HEK293 (cell line): ENCODE results near the gene ARMC2.

Experiments used
- CTCF ChIA-PET: fragments of 350-600 bp; formaldehyde crosslinking; extraction: SDS; loops from one replicate; lab custom pipeline; 2021; ENCODE audit warnings: antibody characterized with exemption; lab: Yijun Ruan, JAX
- POLR2A ChIA-PET: fragments of 300-600 bp; formaldehyde crosslinking; extraction: SDS; loops from one replicate; lab custom pipeline; 2020; ENCODE audit warnings: antibody characterized with exemption, inconsistent platforms; lab: Yijun Ruan, JAX
- H3K27ac ChIP-seq: fragments of 200-500 bp; sonication (Bioruptor generic); 2 replicates; pipeline ENCODE4 v1.5.1; 2014; ENCODE audit warnings: low read depth, low read length, control low read depth, inconsistent platforms; ENCODE audit errors: extremely low read depth
- H3K36me3 ChIP-seq, 2 experiments: fragments of 200-500 bp in 1 of 2; sonication (Bioruptor generic) in 1 of 2; 1 replicate in 1 of 2; 2 replicates in 1 of 2; pipeline ENCODE4 v1.5.1; 2014 to 2017; ENCODE audit warnings: inconsistent platforms in 2 of 2, low read length in 2 of 2; ENCODE audit not compliant: control insufficient read depth in 2 of 2, insufficient read depth in 1 of 2
- H3K4me1 ChIP-seq: fragments of 200-500 bp; sonication (Bioruptor generic); 2 replicates; pipeline ENCODE4 v1.5.1; 2014; ENCODE audit warnings: mild to moderate bottlenecking, low read length, inconsistent platforms; ENCODE audit not compliant: control insufficient read depth, insufficient read depth
- H3K4me3 ChIP-seq: 2 replicates; pipeline ENCODE4 v1.5.1; 2011; ENCODE audit warnings: low read depth, mild to moderate bottlenecking, control low read depth, low read length, moderate library complexity
- H3K9me3 ChIP-seq: fragments of 200-500 bp; sonication (Bioruptor generic); 2 replicates; pipeline ENCODE4 v1.5.1; 2014; ENCODE audit warnings: low read depth, low read length, inconsistent platforms; ENCODE audit not compliant: control insufficient read depth, insufficient read depth
- IKZF3 ChIP-seq: fragments of 450-650 bp; IDR thresholded peaks from 2 replicates; pipeline ENCODE4 v1.5.0; 2018; ENCODE audit warnings: missing biosample characterization, mild to moderate bottlenecking, missing genetic modification characterization, moderate library complexity
- KLF1 ChIP-seq: fragments of 450-650 bp; formaldehyde crosslinking; IDR thresholded peaks from 2 replicates; pipeline ENCODE4 v1.5.1; 2016; ENCODE audit warnings: missing biosample characterization, missing genetic modification characterization
- KLF7 ChIP-seq: fragments of 450-650 bp; formaldehyde crosslinking; IDR thresholded peaks from 2 replicates; pipeline ENCODE4 v1.5.1; 2016; ENCODE audit warnings: missing biosample characterization, missing genetic modification characterization, borderline replicate concordance
- PBX3 ChIP-seq: sonication (generic); formaldehyde crosslinking; IDR thresholded peaks from 2 replicates; pipeline ENCODE4 v1.8.1; 2022; ENCODE audit warnings: mild to moderate bottlenecking, moderate library complexity, missing genetic modification reagents
- SCRT2 ChIP-seq: fragments of 450-650 bp; formaldehyde crosslinking; IDR thresholded peaks from 2 replicates; pipeline ENCODE4 v1.5.1; 2016; ENCODE audit warnings: missing biosample characterization, missing genetic modification characterization
- TRIM28 ChIP-seq: IDR thresholded peaks from 2 replicates; pipeline ENCODE4 v1.6.1; 2011; ENCODE audit warnings: low read length, control low read depth, borderline replicate concordance
- YY1 ChIP-seq: fragments of 450-650 bp; formaldehyde crosslinking; IDR thresholded peaks from 2 replicates; pipeline ENCODE4 v1.5.1; 2018; ENCODE audit warnings: missing biosample characterization, missing genetic modification characterization
- ZBTB48 ChIP-seq: fragments of 450-650 bp; formaldehyde crosslinking; IDR thresholded peaks from 2 replicates; pipeline ENCODE4 v1.5.1; 2016; ENCODE audit warnings: missing biosample characterization, missing genetic modification characterization
- ZFP69B ChIP-seq: fragments of 450-650 bp; formaldehyde crosslinking; IDR thresholded peaks from 2 replicates; pipeline ENCODE4 v1.5.1; 2016; ENCODE audit warnings: missing biosample characterization, missing genetic modification characterization
- ZNF10 ChIP-seq: fragments of 450-650 bp; formaldehyde crosslinking; IDR thresholded peaks from 2 replicates; pipeline ENCODE4 v1.5.1; 2017; ENCODE audit warnings: missing biosample characterization, missing genetic modification characterization
- ZNF138 ChIP-seq: fragments of 450-650 bp; formaldehyde crosslinking; IDR thresholded peaks from 2 replicates; pipeline ENCODE4 v1.5.1; 2016; ENCODE audit warnings: missing biosample characterization, missing genetic modification characterization, borderline replicate concordance
- ZNF175 ChIP-seq: fragments of 450-650 bp; formaldehyde crosslinking; IDR thresholded peaks from 2 replicates; pipeline ENCODE4 v1.5.1; 2016; ENCODE audit warnings: missing biosample characterization, missing genetic modification characterization
- ZNF19 ChIP-seq: fragments of 450-650 bp; formaldehyde crosslinking; IDR thresholded peaks from 2 replicates; pipeline ENCODE4; 2016; ENCODE audit warnings: missing biosample characterization, missing genetic modification characterization, low read depth
- ZNF221 ChIP-seq: fragments of 450-650 bp; formaldehyde crosslinking; IDR thresholded peaks from 2 replicates; pipeline ENCODE4 v1.5.1; 2017; ENCODE audit warnings: missing biosample characterization, missing genetic modification characterization, borderline replicate concordance
- ZNF223 ChIP-seq: fragments of 450-650 bp; formaldehyde crosslinking; IDR thresholded peaks from 2 replicates; pipeline ENCODE4 v1.5.1; 2016; ENCODE audit warnings: missing biosample characterization, missing genetic modification characterization
- ZNF239 ChIP-seq: fragments of 450-650 bp; formaldehyde crosslinking; IDR thresholded peaks from 2 replicates; pipeline ENCODE4 v1.5.1; 2016; ENCODE audit warnings: missing biosample characterization, missing genetic modification characterization
- ZNF248 ChIP-seq: fragments of 450-650 bp; formaldehyde crosslinking; IDR thresholded peaks from 2 replicates; pipeline ENCODE4 v1.5.1; 2017; ENCODE audit warnings: missing biosample characterization, missing genetic modification characterization
- ZNF274 ChIP-seq, 2 experiments: fragments of 200-500 bp in 1 of 2; fragments of 450-650 bp in 1 of 2; sonication (Bioruptor generic) in 1 of 2; formaldehyde crosslinking in 1 of 2; IDR thresholded peaks; 2 replicates each; pipeline versions ENCODE4 v1.5.1 to v1.6.1; 2014 to 2016; ENCODE audit warnings: borderline replicate concordance in 1 of 2, inconsistent platforms in 1 of 2, low read length in 1 of 2, missing biosample characterization in 1 of 2, missing genetic modification characterization in 1 of 2
- ZNF292 ChIP-seq: fragments of 450-650 bp; formaldehyde crosslinking; IDR thresholded peaks from 2 replicates; pipeline ENCODE4 v1.5.1; 2016; ENCODE audit warnings: low read depth, missing biosample characterization, missing genetic modification characterization, borderline replicate concordance
- ZNF324 ChIP-seq: fragments of 450-650 bp; formaldehyde crosslinking; IDR thresholded peaks from 2 replicates; pipeline ENCODE4 v1.5.1; 2016; ENCODE audit warnings: missing biosample characterization, missing genetic modification characterization
- ZNF335 ChIP-seq: fragments of 450-650 bp; formaldehyde crosslinking; conservative IDR thresholded peaks from 2 replicates; pipeline ENCODE4 v1.5.1; 2016; ENCODE audit warnings: missing biosample characterization, missing genetic modification characterization
- ZNF341 ChIP-seq: fragments of 450-650 bp; formaldehyde crosslinking; IDR thresholded peaks from 2 replicates; pipeline ENCODE4; 2016; ENCODE audit warnings: low read depth, missing biosample characterization, missing genetic modification characterization
- ZNF350 ChIP-seq: fragments of 450-650 bp; formaldehyde crosslinking; IDR thresholded peaks from 2 replicates; pipeline ENCODE4 v1.5.0; 2017; ENCODE audit warnings: missing biosample characterization, mild to moderate bottlenecking, missing genetic modification characterization
- ZNF433 ChIP-seq: fragments of 450-650 bp; formaldehyde crosslinking; IDR thresholded peaks from 2 replicates; pipeline ENCODE4 v1.5.1; 2016; ENCODE audit warnings: missing biosample characterization, missing genetic modification characterization, low read depth
- ZNF449 ChIP-seq: fragments of 450-650 bp; formaldehyde crosslinking; IDR thresholded peaks from 2 replicates; pipeline ENCODE4 v1.5.1; 2017; ENCODE audit warnings: missing biosample characterization, mild to moderate bottlenecking, missing genetic modification characterization, moderate library complexity
- ZNF555 ChIP-seq: fragments of 450-650 bp; formaldehyde crosslinking; conservative IDR thresholded peaks from 2 replicates; pipeline ENCODE4 v1.5.1; 2017; ENCODE audit warnings: missing biosample characterization, mild to moderate bottlenecking, missing genetic modification characterization, inconsistent platforms
- ZNF600 ChIP-seq: fragments of 450-650 bp; formaldehyde crosslinking; IDR thresholded peaks from 2 replicates; pipeline ENCODE4 v1.5.1; 2016; ENCODE audit warnings: missing biosample characterization, missing genetic modification characterization
- ZNF624 ChIP-seq: fragments of 450-650 bp; formaldehyde crosslinking; IDR thresholded peaks from 2 replicates; pipeline ENCODE4 v1.5.1; 2017; ENCODE audit warnings: missing biosample characterization, missing genetic modification characterization
- ZNF645 ChIP-seq: fragments of 450-650 bp; formaldehyde crosslinking; IDR thresholded peaks from 2 replicates; pipeline ENCODE4; 2016; ENCODE audit warnings: missing biosample characterization, missing genetic modification characterization
- ZNF692 ChIP-seq: fragments of 450-650 bp; formaldehyde crosslinking; IDR thresholded peaks from 2 replicates; pipeline ENCODE4 v1.5.1; 2016; ENCODE audit warnings: missing biosample characterization, missing genetic modification characterization
- ZNF707 ChIP-seq: fragments of 450-650 bp; formaldehyde crosslinking; IDR thresholded peaks from 2 replicates; pipeline ENCODE4 v1.5.1; 2016; ENCODE audit warnings: missing biosample characterization, missing genetic modification characterization
- ZSCAN5A ChIP-seq: fragments of 450-650 bp; formaldehyde crosslinking; IDR thresholded peaks from 2 replicates; pipeline ENCODE4 v1.5.1; 2016; ENCODE audit warnings: missing biosample characterization, missing genetic modification characterization

ARMC2 gene

GRCh38 chr6:108947114-108947854 lies 99.1 kb downstream of the ARMC2 start:
- POLR2A ChIA-PET: interaction anchor here (0.5 to 0.8 kb wide), 3 partner anchors 29 to 205 kb away, joined by 3 to 4 read pairs (median 3); no protein-coding TSS in a partner anchor
- Histone ChIP-seq H3K4me1 (peaks cover 16% of the 10 kb centered on the region), H3K9me3 (no peaks in the 10 kb centered on the region), H3K4me3 (no peak overlapping the region), H3K27ac (no peak overlapping the region; the same call in 1 of the 2 replicates), H3K36me3 (no peaks in the 10 kb centered on the region)
- TF ChIP-seq ZNF449: peak; percentile 39; the same call in 1 of the 2 replicates
- TF ChIP-seq ZNF248 (tag by site-specific recombination): no peak
- no peak for TF ChIP-seq ZNF175 (tag by site-specific recombination)
- no peak for TF ChIP-seq ZNF600 (tag by site-specific recombination)
- TF ChIP-seq ZNF707 (tag by site-specific recombination): peak; percentile 54; the same call in 1 of the 2 replicates
- peak; percentile 96 for TF ChIP-seq ZFP69B (tag by site-specific recombination)
- TF ChIP-seq ZNF19: no peak
- TF ChIP-seq ZBTB48 (tag by site-specific recombination): no peak
- 0 out of 2 replicates have a peak, but pooled peaks have one; percentile 21 for TF ChIP-seq ZNF335 (tag by site-specific recombination)
- no peak for TF ChIP-seq ZNF555 (tag by site-specific recombination)
- TF ChIP-seq ZNF341 (tag by site-specific recombination): no peak
- TF ChIP-seq ZNF223: no peak
- TF ChIP-seq ZNF274 (IDR thresholded peaks at IDR 0.05; ENCODE audit: low read length): no peak
- no peak for TF ChIP-seq ZNF274 (tag by site-specific recombination; IDR thresholded peaks at IDR 0.05; ENCODE audit: borderline replicate concordance)
- TF ChIP-seq ZNF221: no peak
- TF ChIP-seq SCRT2 (tag by site-specific recombination): peak; percentile 41; the same call in 1 of the 2 replicates
- no peak for TF ChIP-seq ZNF10 (tag by site-specific recombination)
- no peak for TF ChIP-seq ZNF433 (tag by site-specific recombination)
- peak; percentile 61 for TF ChIP-seq TRIM28
- peak; percentile 99 for TF ChIP-seq ZNF692 (tag by site-specific recombination)
- TF ChIP-seq ZNF350: peak; percentile 47; the same call in 1 of the 2 replicates
- TF ChIP-seq KLF7: no peak
- TF ChIP-seq ZNF292 (tag by site-specific recombination): no peak
- TF ChIP-seq YY1: no peak
- TF ChIP-seq PBX3 (CRISPR knock-in tag): no peak
- TF ChIP-seq ZNF624: no peak
- TF ChIP-seq ZSCAN5A: no peak
- TF ChIP-seq IKZF3 (tag by site-specific recombination): no peak
- TF ChIP-seq ZNF645 (tag by site-specific recombination): no peak
- TF ChIP-seq ZNF138 (tag by site-specific recombination): no peak
- TF ChIP-seq KLF1 (tag by site-specific recombination): no peak
- no peak for TF ChIP-seq ZNF239 (tag by site-specific recombination)
- TF ChIP-seq ZNF324 (tag by site-specific recombination): no peak
- CTCF ChIA-PET: interaction anchor here (0.6 to 1.8 kb wide), 6 partner anchors 14 to 604 kb away, joined by 3 to 6 read pairs (median 4); no protein-coding TSS in a partner anchor
